ENCODE measurements around the gene GNAQ.
"Not testable (repeated sequence)": the region's sequence is repeated elsewhere in the genome, so short reads cannot be mapped to it uniquely, and the experiment has no call there.

The GNAQ gene

DNA sequence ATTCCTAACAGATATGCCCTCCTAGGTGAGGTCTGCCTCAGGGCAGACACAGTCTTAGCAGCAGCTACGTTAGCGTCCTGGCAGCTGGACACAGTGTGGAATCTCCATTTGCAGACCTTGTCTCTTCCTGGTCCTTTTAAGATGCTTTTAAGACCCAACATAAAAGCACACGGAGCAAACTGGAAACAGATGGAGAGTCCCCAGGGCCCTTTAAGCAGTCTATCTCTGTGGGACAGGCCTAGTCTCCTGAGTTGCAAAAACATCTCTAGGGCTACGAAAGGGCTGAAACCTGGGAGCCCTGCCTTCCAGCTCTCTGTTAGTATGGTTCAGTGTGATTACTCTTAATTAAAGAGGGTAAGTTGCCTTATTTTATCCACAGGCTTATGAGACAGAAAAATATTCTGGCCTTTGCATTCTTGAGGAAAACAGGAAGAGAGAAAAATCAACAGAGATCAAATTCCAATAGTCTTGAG lies 317.5 kb downstream of the GNAQ start:
- no peak for DNase-seq

DNA sequence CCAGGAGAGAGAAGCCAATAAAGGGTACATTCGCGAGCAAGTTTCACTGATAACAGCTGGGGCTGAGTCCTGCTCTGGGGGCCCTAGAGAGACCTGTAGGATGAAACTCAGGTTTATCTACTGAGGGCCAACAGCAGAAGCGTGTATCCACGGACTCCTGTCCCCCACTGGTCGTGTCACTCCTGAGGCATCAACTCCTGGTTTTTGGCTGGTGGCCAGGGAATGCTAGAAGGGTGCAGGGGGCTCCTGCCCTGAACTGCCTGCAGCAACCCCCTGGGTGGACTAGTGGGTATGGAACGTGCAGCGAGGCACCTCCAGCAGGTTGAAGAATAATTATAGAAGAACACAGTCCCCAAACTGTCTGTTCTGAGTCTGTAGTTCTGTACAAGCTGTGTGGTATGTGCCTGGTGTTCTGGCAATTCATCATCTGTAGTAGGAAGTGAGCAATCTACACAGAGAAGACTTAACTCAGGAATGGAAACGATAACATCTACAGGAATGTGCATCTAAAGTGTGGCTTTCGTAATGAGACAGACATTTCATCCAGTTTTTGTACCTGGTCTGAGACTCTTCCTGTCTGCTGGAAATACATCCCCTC lies 319.0 kb downstream of the GNAQ start:
- DNase-seq: no peak

DNA sequence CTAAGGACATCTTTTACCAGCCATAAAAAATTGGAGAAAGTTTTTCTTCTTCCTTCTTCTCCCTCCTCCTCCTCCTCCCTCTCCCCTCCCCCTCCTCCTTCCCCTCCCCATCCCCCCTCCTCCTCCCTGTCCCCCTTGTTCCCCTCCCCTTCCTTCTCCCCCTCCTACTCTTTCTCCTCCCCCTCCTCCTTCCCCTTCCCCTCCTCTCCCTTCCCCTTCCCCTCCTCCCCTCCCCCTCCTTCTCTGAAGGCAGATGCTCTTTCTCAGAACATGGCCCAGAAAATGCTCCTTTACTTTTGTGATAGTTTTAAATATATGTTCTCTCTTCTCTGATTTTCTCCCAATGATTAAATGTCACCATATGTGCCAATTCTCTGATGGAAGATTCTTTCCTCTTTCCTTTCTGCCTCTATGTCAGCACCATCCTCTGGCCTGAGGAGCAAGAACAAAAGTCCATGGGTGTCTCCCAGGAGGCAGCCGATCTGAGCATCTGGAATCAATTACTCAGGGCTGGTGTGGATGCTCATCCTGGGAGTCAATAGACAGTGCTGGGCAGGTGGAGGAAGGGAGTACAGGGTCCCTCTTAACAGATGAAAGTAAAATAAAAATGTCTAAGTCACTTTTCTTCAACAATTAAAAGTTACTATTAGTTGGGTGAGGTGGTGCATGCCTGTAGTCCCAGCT lies 320.5 kb downstream of the GNAQ start:
- no peak for DNase-seq

DNA sequence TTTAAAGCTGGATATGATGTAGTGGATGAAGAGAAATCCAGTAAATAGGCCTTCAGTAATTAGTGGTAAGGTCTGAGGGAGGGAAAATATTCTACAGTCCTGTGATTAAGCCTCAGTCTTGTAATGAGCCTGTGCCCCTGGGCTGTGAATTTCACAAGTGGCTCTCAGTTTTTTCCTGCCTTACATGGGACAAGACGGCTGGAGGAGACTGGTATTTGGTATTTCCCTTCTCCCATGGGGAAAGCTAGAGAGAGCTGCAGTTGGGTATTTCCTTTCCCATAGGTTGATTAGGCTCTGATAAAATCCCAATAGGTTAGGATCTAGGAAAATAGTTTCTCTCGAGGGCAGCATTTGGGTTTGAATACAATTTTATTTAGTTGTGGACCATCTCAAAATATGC lies 321.3 kb downstream of the GNAQ start:
- no peak for DNase-seq

DNA sequence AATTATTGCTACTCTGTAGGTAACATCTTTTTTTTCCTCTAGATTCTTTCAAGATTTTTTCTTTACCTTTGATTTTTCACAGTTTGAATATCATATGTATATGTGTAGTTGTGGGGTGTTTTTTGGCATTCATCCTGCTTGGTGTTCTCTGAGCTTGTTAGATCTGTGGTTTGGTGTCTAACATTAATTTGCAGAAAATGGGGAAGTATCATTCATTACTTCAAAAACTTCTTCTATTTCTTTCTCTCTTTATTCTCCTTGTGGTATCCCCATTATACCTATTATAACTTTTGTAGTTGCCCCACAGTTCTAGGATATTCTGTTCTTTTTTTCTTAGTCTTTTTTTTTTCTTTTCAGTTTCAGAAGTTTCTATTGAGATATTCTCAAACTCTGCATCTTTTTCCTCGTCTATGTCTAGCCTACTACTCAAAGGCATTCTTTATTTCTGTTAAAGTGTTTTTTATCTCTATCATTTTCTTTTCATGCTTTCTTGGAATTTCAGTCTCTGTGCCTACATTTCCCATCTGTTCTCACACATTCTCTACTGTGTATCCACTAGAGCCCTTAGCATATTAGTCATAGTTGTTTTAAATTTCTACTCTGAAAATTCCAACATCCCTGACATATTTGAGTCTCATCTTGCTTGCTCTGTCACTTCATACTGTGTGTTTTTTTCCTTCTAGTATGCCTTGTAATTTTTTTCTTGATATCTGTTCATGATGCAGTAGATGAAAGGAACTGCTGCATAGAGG lies 323.4 kb downstream of the GNAQ start:
- DNase-seq: no peak

DNA sequence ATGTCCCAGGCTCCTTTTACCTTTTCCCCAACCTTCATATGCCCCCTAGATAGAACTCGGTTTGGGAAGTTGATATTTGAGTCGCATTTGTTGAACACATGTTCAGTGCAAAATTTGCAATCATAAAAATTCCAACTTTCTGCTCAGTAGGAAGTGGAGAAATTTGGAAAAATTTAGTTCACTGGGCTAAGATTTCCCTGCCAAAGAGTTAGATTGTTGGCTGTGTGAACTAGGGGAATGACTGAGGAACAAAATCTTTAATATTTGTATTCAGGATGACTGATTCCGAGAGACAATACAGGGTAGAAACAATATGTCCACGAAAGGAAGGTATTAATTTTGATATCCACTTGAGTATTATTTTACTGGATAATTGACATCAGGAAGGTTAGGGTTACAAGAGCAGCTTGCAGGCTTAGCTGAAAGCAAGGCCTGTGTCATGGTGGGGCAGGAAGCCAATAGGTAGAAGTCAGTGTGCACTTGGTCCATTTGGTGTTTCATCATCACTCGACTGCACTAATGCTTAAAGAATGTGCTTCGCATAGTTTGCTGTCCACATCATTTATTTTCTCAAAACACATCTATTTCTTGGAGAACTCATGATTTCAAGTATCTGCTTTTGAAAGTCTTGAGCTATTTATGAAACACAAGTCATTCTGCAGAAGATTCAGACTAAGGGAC lies 324.1 kb downstream of the GNAQ start:
- no peak for DNase-seq

GRCh38 chr9:77705636-77706035 lies 326.0 kb downstream of the GNAQ start:
- DNase-seq: no peak

DNA sequence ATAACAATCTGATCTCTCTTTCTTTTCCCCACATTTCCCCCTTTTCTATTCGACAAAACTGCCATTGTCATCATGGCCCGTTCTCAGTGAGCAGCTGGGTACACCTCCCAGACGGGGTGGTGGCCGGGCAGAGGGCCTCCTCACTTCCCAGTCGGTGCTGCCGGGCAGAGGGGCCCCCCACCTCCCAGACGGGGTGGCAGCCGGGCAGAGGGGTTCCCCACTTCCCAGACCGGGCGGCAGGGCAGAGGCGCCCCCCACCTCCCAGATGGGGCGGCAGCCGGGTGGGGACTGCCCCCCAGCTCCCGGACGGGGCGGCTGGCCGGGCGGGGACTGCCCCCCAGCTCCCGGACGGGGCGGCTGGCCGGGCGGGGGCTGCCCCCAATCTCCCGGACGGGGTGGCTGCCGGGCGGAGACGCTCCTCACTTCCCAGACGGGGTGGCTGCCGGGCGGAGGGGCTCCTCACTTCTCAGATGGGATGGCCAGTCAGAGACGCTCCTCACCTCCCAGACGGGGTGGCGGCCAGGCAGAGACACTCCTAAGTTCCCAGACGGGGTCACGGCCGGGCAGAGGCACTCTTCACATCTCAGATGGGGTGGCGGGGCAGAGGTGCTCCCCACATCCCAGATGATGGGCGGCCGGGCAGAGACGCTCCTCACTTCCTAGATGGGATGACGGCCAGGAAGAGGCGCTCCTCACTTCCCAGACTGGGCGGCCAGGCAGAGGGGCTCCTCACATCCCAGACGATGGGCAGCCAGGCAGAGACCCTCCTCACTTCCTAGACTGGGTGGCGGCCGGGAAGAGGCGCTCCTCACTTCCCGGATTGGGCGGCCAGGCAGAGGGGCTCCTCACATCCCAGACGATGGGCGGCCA lies 328.9 kb downstream of the GNAQ start:
- not testable (repeated sequence) for DNase-seq

DNA sequence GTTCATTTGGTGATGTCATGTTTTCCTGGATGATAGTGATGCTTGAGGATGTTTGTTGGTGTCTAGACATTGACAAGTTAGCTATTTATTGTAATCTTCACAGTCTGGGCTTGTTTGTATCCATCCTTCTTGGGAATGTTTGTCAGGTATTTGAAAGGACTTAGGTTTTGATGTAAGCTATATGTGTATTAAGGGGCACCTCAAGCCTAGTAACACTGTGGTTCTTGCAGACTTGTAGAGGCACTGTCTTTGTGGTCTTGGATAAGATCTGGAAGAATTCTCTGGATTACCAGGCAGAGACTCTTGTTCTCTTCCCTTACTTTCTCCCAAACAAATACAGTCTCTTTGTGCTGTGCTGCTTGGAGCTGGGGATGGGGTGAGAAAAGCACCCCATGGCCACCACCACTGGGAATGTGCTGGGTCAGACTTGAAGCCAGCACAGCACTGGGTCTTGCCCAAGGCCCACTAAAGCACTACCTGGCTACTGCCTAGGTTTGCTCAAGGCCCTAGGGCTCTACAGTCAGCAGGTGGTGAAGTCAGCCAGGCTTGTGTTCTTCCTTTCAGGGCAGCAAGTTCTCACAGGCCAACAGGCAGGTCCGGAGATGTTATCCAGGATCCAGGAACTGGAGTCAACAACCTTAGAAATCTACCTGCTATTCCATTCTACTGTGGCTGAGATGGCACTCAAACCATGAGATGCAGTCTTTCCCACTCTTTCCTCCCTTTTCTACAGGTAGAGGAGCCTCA lies 334.2 kb downstream of the GNAQ start:
- DNase-seq: no peak

DNA sequence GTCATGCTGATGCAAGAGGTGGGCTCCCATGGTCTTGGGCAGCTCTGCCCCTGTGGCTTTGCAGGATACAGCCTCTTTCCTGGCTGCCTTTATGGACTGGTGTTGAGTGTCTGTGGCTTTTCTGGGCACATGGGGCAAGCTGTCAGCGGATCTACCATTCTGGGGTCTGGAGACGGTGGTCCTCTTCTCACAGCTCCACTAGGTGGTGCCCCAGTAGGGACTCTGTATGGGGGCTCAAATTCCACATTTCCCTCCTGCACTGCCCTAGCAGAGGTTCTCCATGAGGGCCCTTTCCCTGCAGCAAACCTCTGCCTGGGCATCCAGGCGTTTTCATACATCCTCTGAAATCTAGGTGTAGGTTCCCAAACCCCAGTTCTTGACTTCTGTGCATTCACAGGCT lies 340.9 kb downstream of the GNAQ start:
- DNase-seq: not testable (repeated sequence)

DNA sequence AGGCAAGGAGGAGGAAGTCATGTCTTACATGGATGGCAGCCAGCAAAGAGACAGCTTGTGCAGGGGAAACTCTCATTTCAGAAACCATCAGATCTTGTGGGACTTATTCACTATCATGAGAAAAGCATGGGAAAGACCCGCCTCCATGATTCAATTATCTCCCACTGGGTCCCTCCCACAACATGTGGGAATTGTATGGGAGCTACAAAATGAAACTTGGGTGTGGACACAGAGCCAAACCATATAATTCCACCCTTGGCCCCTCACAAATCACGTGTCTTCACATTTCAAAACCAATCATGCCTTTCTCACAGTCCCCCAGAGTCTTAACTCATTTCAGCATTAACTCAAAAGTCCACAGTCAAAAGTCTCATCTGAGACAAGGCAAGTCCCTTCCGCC lies 341.5 kb downstream of the GNAQ start:
- DNase-seq: not testable (repeated sequence)

DNA sequence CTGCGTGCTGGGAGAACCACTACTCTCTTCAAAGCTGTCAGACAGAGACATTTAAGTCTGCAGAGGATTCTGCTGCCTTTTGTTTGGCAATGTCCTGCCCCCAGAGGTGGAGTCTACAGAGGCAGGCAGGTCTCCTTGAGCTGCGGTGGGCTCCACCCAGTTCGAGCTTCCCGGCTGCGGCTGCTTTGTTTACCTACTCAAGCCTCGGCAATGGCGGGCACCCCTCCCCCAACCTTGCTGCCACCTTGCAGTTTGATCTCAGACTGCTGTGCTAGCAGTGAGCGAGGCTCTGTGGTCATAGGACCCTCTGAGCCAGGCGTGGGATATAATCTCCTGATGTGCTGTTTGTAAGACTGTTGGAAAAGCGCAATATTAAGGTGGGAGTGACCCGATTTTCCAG lies 343.9 kb downstream of the GNAQ start:
- not testable (repeated sequence) for DNase-seq

DNA sequence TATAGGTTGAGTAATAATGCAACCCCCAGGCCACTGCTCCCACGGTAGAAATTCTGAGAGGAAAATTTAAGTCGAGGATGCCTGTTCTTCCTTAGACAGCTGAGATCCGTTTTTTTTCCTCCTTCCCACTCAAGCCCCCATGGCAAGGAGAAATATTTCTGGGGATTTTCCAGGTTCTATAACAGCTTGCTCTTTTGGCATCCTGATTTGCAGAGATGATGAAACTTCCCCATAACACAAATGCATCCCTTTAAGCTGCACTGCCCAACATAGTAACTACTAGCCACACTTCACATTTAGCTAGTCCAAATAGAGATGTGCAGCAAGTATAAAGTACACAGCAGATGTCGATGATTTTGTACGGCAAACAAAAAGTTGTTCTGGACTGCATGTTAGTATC lies 351.0 kb downstream of the GNAQ start:
- DNase-seq: no peak

DNA sequence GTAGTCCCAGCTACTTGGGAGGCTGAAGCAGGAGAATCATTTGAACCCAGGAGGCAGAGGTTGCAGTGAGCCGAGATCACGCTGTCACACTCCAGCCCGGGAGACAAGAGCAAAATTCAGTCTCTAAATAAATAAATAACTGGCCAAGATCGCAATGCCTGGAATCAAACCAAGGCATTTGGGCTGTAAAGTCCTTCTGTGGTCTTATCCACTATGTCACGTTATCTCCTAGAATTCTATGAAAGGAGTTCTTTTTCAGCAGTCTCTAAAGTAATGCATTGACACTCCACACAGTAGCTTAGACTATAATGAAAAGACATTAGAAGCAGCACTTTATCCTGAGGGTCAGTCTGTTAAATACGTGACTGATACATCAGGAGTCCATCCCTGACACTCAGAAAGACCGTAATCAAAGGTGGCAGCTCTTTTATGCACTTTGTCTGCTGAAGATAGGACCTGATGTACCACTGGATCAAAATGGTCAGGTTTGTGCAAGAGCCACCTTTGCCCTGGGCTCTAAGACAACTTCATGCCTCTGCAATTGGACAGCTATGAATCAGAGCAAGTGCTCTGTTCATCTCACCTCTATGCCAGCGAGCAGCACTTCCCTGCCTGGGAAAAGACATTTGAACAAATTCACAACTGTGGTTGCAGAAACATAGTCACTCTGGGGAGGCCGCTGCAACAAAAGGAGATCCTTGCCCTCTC lies 351.8 kb downstream of the GNAQ start:
- DNase-seq: no peak

DNA sequence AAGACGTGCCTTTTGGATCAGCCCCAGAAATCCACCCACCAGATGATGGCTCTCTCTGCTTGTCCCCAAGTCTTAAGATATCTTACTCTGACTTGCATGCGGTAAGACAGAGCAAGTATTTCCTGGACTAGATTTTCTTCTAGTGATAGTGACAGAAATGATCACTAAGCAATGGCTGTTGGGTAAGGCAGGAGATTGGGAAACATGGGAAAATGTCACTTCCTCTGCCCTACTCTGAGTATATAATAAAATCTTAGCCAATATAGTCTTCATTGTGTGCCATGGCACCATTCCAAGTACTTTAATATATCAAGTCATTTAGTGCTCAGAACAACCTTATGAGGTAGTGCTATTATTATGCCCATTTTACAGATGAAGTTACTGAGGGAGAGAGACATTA lies 352.5 kb downstream of the GNAQ start:
- DNase-seq: no peak

DNA sequence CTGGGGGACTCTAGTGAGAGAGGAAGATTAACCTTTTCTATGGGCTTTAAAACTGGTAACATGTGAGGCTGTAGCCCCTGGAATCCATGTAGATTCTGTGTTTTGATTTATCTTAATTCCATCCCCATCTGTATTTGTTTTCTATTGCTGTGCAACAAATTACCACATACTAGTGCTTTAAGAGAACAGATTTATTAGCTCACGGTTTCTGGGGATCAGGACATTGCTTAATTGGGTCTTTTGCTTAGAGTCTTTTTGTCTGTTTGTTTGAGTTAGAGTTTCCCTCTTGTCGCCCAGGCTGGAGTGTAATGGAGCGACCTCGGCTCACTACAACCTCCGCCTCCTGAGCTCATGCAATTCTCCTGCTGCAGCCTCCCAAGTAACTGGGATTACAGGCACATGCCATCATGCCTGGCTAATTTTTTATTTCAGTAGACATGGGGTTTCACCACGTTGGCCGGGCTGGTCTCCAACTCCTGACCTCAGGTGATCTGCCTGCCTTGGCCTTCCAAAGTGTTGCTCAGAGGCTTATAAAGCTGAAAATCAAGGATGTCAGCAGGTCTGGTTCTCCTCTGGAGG lies 353.6 kb downstream of the GNAQ start:
- DNase-seq: no peak

DNA sequence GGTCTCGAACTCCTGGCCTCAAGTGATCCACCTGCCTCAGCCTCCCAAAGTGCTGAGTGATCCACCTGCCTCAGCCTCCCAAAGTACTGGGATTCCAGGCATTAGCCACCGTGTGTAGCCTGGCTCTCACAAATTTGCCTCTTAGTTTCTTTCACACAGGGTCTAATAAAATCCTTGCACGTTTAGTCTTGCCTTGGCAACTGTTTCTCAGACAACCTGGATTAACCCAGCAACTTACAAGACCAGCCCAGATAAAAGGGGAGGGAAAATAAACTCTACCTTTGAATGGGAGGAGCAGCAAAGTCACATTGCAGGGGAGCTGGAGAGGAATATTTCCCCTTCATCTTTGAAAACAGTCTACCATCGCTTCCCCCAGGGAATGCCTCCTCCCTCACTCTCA lies 354.2 kb downstream of the GNAQ start:
- no peak for DNase-seq

DNA sequence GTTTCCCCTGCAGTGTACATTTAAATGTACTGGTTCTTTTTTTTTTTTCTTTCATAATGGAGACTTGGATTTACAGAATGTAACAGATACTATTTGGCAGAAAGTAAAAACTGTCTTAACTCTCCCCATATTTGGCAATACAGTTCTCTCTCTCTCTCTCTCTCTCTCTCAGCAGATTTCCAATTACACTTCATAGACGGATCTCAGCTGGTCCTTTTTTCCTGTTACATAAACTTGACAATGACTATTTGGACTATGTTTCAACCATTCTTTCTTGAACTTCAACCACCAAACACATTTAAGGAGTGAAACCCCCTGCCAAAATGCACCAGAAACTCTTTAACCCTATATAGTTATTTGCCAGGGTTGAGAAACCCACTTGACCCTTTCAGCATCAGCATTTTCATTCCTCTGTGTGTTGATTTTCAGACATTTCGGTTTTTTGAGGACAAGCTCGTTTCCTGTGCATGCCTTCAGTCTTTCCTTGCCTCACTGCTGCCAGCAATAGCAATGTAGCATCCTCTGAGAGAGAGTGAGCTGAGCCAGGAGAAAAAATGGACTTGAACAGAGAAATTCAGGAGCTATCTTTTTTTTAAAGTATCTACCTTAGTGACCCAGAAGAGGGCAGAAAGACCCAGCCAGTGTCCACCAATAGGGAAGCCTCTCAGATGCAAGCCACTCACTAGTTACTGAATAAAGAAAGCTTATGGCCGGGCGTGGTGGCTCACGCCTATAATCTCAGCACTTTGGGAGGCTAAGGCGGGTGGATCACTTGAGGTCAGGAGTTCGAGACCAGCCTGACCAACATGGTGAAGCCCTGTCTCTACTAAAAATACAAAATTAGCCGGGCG lies 357.4 kb downstream of the GNAQ start:
- DNase-seq: no peak

DNA sequence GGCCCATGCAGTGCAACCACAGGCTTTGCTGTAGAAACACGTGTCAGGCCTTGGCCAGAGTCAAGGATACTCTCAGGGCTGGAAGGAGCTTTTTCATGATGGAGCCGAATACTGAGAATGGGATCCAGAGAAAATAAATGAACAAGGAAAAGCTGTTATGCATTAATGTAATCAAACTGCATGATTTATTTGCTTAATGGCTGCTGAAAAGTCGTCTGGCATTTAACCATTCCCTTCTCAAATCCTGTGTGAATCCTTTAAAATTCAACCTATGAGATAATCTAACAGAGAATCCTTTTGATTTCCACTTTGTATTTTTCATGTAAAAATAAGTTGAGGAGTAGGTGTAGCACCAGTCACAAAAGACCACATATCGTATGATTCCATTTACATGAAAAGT lies 359.4 kb downstream of the GNAQ start:
- DNase-seq: no peak

DNA sequence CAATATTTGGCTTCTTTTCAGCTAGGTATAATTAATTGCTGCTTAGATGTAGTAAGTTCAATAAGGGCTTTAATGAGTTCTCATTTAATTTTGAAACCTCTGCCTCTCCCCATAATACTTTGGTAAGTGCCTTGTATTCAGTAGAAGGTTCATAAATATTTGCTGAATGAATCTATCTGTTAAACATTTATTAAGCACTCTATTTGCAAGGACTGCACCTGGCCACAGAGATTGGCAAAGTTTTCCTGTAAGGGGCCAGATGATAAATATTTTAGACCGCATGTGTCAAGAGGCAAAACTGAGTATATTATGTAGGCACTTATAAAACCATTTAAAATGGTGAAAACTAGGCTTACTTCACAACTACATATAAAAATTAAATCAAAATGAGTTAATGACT lies 364.5 kb downstream of the GNAQ start:
- DNase-seq: no peak
